Psoas muscle (tissue), 8 donors: ENCODE results near the gene PEDS1. TPM values are rescaled to one million over a fixed set of nuclear protein-coding genes. Genes with fewer than 3 reads are reported as not detected.

ENCODE experiments used
- ATAC-seq, 4 donors: fragments of 200-7000 bp; cut with Tn5 transposase; one replicate each; pipeline ENCODE4 v1.9.1; 2020; ENCODE audit warnings: moderate library complexity in 3 of 4, mild to moderate bottlenecking in 2 of 4
- DNase-seq, 2 donors: peaks; one replicate each; pipeline ENCODE4 v3.0.0-alpha.2; 2020
- H3K27ac ChIP-seq: fragments of 200-600 bp; one replicate; pipeline ENCODE4 v1.8.0; 2022
- H3K27me3 ChIP-seq, 3 donors: fragments of 200-600 bp in 1 of 3; one replicate each; pipeline versions ENCODE4 v1.6.1 to v1.8.0; 2013 to 2022; ENCODE audit warnings: low read length in 2 of 3, mild to moderate bottlenecking in 2 of 3, moderate library complexity in 1 of 3; ENCODE audit not compliant: insufficient read depth in 3 of 3
- H3K36me3 ChIP-seq, 2 donors: fragments of 200-600 bp in 1 of 2; one replicate each; pipeline versions ENCODE4 v1.6.1 to v1.8.0; 2013 to 2022; ENCODE audit warnings: low read depth in 1 of 2, mild to moderate bottlenecking in 1 of 2, moderate library complexity in 1 of 2; ENCODE audit not compliant: insufficient read depth in 1 of 2
- H3K4me1 ChIP-seq: fragments of 200-600 bp; one replicate; pipeline ENCODE4 v1.8.0; 2022
- H3K4me3 ChIP-seq: fragments of 200-600 bp; one replicate; pipeline ENCODE4 v1.8.0; 2022; ENCODE audit warnings: mild to moderate bottlenecking
- H3K9me3 ChIP-seq: fragments of 200-600 bp; one replicate; pipeline ENCODE4 v1.8.0; 2022
- WGBS, 3 donors: extraction: QIAGEN DNeasy Blood & Tissue Kit; methylation state at CpG; one replicate each; pipeline versions ENCODE4 v1.1.6 to v1.1.7; 2013; 5-methylcytosine and 5-hydroxymethylcytosine counted together
- intact Hi-C, 2 donors: fragments of 100-400 bp; cut with DNase I; formaldehyde crosslinking; loops; one replicate each; pipeline versions ENCODE4 v1.11.0 to v1.14.2; 2022
- polyA plus RNA-seq, 3 donors: library from polyadenylated mRNA; stranded (reverse); fragments of 200-250 nt; gene quantifications; one replicate each; pipeline ENCODE4 v1.2.3, GENCODE V29; 2013
- total RNA-seq, 4 donors: library from RNA; stranded (reverse); fragmentation: NEBNext Ultra II Directional in 2 of 4; extraction: Animal tissue kit (Norgen Biotek cat#: 25700) in 2 of 4; gene quantifications; one replicate each; pipeline versions ENCODE4 v1.2.1 to v1.2.4, GENCODE V29; 2021 to 2023
- TF ChIP-seq, protein P1 (sequence below): fragments of 200-600 bp; IDR thresholded peaks from one replicate; pipeline ENCODE4 v1.8.0; 2022; ENCODE audit warnings: antibody characterized with exemption
- donor health status: healthy with polysubstance abuse.
- donor health status: DM: no; HTN: no; CAD: no; lungs with moderate emphysema.
- donor health status: Bipolar disorder and iron deficiency.
- donor health status: healthy.
- donor health status: DM: yes; HTN: yes; CAD: no.
- donor health status: DM: no; HTN: no; CAD: no.
- donor health status: DM: no; HTN: no; CAD: no.
- donor health status: DM: yes; HTN: yes; CAD: no.

The PEDS1 gene
- total and polyA plus RNA-seq, 7 donors = 17.5 to 59.2 (median 40.2) TPM

DNA sequence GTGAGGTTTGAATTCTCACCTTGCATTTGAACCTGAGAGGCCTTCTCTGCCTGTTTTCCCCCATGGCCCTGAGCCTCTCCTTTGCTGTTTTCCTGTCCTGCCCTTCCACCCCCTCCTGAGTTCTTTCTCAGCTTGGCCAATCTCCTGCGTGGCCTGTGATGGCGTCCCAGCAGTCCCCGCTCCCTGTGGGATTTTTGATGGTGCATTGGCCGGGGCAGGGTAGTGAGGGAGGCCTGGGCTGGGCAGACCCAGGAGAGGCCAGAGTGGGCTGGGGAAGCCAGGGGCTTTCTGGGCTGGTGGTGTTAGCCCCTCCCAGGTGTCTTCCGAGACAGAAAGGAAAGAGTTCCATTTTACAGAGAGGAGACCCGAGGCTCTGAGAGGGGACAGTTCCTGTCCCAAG is 43.4 kb upstream of the PEDS1 start:
- WGBS, 3 donors = 86 to 91% (median 90%) methylated on average over 6 of the region's 6 CpGs
- Histone ChIP-seq H3K36me3 (peaks cover 0 to 8% of the 10 kb centered on the region in 2 donors), H3K9me3 (no peaks in the 10 kb centered on the region), H3K27ac (peak overlapping the region; percentile 34), H3K4me1 (peaks cover 6% of the 10 kb centered on the region), H3K4me3 (no peak overlapping the region), H3K27me3 (no peaks in the 10 kb centered on the region)
- no peak for DNase-seq
- TF ChIP-seq, protein P1, sequence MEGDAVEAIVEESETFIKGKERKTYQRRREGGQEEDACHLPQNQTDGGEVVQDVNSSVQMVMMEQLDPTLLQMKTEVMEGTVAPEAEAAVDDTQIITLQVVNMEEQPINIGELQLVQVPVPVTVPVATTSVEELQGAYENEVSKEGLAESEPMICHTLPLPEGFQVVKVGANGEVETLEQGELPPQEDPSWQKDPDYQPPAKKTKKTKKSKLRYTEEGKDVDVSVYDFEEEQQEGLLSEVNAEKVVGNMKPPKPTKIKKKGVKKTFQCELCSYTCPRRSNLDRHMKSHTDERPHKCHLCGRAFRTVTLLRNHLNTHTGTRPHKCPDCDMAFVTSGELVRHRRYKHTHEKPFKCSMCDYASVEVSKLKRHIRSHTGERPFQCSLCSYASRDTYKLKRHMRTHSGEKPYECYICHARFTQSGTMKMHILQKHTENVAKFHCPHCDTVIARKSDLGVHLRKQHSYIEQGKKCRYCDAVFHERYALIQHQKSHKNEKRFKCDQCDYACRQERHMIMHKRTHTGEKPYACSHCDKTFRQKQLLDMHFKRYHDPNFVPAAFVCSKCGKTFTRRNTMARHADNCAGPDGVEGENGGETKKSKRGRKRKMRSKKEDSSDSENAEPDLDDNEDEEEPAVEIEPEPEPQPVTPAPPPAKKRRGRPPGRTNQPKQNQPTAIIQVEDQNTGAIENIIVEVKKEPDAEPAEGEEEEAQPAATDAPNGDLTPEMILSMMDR = no peak
- no peak for ATAC-seq
- intact Hi-C loops = loop anchor here in 1 of 2 donors (5.0 kb wide), 1 partner anchor 80 kb away; no protein-coding TSS in a partner anchor

DNA sequence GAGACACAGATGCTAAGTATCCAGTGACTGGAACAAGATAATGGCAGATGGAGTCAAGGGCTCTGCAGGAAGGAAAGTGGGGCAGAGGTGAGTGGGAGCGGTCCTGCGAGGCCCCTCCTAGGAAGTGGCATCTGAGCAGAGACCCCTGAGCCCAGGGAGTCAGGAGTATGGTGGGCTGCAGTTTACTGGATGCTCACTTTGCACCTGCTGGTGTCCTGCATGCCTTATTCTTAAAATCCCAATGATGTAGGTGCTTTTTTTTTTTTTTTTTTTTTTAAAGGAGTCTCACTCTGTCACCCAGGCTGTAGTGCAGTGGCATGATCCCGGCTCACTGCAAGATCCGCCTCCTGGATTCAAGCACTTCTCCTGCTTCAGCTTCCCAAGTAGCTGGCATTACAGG is 42.7 kb upstream of the PEDS1 start:
- Histone ChIP-seq H3K4me1 (peaks cover 6% of the 10 kb centered on the region), H3K27me3 (no peaks in the 10 kb centered on the region), H3K4me3 (no peak overlapping the region), H3K9me3 (no peaks in the 10 kb centered on the region), H3K36me3 (peaks cover 0 to 10% of the 10 kb centered on the region in 2 donors), H3K27ac (no peak overlapping the region)
- TF ChIP-seq, protein P1 = no peak
- 84 to 94% (median 85%) methylated on average over 4 of the region's 4 CpGs for WGBS, 3 donors
- DNase-seq (no peak), ATAC-seq (no peak)
- intact Hi-C loops = loop anchor here in 1 of 2 donors (5.0 kb wide), 1 partner anchor 81 kb away; no protein-coding TSS in a partner anchor

GRCh38 chr20:50195524-50196120 is 42.1 kb upstream of the PEDS1 start:
- WGBS, 3 donors = 80 to 91% (median 81%) methylated on average over 11 to 13 of the region's 13 CpGs
- peak overlapping the region; percentile 97 for H3K27ac ChIP-seq
- H3K4me3 ChIP-seq = no peak overlapping the region
- no peak for DNase-seq
- H3K36me3 ChIP-seq = peaks cover 0 to 10% of the 10 kb centered on the region in 2 donors
- TF ChIP-seq, protein P1 = no peak
- H3K9me3 ChIP-seq = no peaks in the 10 kb centered on the region
- intact Hi-C loops = loop anchor here in 1 of 2 donors (5.0 kb wide), 1 partner anchor 82 kb away; no protein-coding TSS in a partner anchor
- H3K4me1 ChIP-seq = peaks cover under 1% of the 10 kb centered on the region
- peak in 2 of 4 donors; percentile 0 to 2 for ATAC-seq
- H3K27me3 ChIP-seq = no peaks in the 10 kb centered on the region

DNA sequence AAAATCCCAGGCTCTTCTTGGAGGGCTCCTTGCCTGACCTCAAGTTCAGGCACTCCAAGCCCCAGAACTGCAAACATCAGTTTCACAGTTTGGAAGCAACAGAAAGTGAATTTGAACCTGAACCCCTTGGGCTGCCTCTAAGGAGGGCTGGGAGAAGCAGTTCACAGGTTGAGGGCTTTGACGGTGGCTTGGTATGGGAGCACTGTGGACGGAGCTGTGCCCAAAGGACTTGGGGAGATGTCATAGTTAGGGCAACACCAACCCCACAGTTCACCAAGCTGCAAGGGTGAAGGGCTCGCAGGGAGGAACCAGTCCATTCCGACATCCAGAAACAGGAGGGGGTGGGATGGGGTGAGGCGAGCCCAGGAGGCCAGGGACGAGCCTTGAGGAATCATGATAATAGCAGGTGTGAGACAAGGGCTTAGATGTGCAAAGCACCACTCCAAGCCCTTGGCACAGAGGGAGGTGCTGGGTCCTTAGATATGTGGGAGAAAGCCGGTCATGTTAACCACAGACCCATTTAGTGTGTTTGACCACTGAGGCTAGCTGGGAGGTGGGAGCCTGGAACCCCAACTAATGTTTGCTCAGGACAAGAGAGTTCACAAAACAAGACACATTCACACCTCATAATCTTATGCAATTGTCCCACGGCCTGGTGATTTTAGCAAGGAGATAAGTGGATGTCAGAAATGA is 41.5 kb upstream of the PEDS1 start:
- Histone ChIP-seq H3K4me1 (no peaks in the 10 kb centered on the region), H3K9me3 (no peaks in the 10 kb centered on the region), H3K4me3 (peak overlapping the region; percentile 86), H3K36me3 (peaks cover 0 to 10% of the 10 kb centered on the region in 2 donors), H3K27me3 (no peaks in the 10 kb centered on the region), H3K27ac (peak overlapping the region; percentile 97)
- 50 to 85% (median 58%) methylated on average over 8 of the region's 8 CpGs for WGBS, 3 donors
- ATAC-seq = peak in 3 of 4 donors; percentile 4 to 15 (median 10)
- intact Hi-C loops = loop anchor here (5.0 kb wide), 3 partner anchors 82 to 202 kb away; no protein-coding TSS in a partner anchor
- TF ChIP-seq, protein P1 = no peak
- peak; percentile 39 to 66 for DNase-seq
